Sigmoid colon (tissue), 7 donors: ENCODE measurements around the gene LCOR. TPM values are rescaled to one million over a fixed set of nuclear protein-coding genes. Genes with fewer than 3 reads are reported as not detected.

ENCODE experiments used
- DNase-seq: peaks from one replicate; pipeline ENCODE4 v3.0.0-alpha.2; 2019
- H3K27ac ChIP-seq, 4 donors: fragments of 200-600 bp; sonication (generic); one replicate each; pipeline ENCODE4 v1.5.1; 2016 to 2019; ENCODE audit warnings: mild to moderate bottlenecking in 1 of 4
- H3K27me3 ChIP-seq, 3 donors: fragments of 200-600 bp; sonication (generic); one replicate each; pipeline ENCODE4 v1.5.1; 2019; ENCODE audit warnings: mild to moderate bottlenecking in 1 of 3
- H3K36me3 ChIP-seq, 4 donors: fragments of 200-600 bp; sonication (generic); one replicate each; pipeline ENCODE4 v1.5.1; 2016 to 2019
- H3K4me1 ChIP-seq, 4 donors: fragments of 200-600 bp; sonication (generic); one replicate each; pipeline ENCODE4 v1.5.1; 2017 to 2019
- H3K4me3 ChIP-seq, 4 donors: fragments of 200-600 bp; sonication (generic); one replicate each; pipeline ENCODE4 v1.5.1; 2017 to 2019; ENCODE audit warnings: mild to moderate bottlenecking in 2 of 4, moderate library complexity in 1 of 4
- H3K9me3 ChIP-seq, 4 donors: fragments of 200-600 bp in 3 of 4; sonication (generic) in 3 of 4; one replicate each; pipeline versions ENCODE4 v1.5.1 to v1.6.1; 2013 to 2019
- EP300 ChIP-seq, 4 donors: sonication (generic); formaldehyde crosslinking; IDR thresholded peaks; one replicate each; pipeline ENCODE4 v1.6.1; 2017; ENCODE audit warnings: antibody characterized with exemption in 4 of 4
- POLR2A ChIP-seq, 2 donors: fragments of 450-650 bp; IDR thresholded peaks; one replicate each; pipeline ENCODE4 v1.6.1; 2016; ENCODE audit warnings: antibody characterized with exemption in 2 of 2, mild to moderate bottlenecking in 2 of 2, moderate library complexity in 2 of 2
- POLR2AphosphoS5 ChIP-seq, 4 donors: sonication (generic); formaldehyde crosslinking; IDR thresholded peaks; one replicate each; pipeline ENCODE4 v1.6.1; 2017; ENCODE audit warnings: antibody characterized with exemption in 4 of 4
- WGBS, 2 donors: extraction: QIAGEN DNeasy Blood & Tissue Kit; methylation state at CpG; one replicate each; pipeline ENCODE4 v1.1.7; 2013; 5-methylcytosine and 5-hydroxymethylcytosine counted together
- intact Hi-C: fragments of 100-400 bp; cut with DNase I; formaldehyde crosslinking; loops from one replicate; pipeline ENCODE4 v1.15.1; 2023
- polyA plus RNA-seq, 3 donors: library from polyadenylated mRNA; stranded (reverse); fragments of 200-250 nt; gene quantifications; one replicate each; pipeline ENCODE4 v1.2.3, GENCODE V29; 2013
- total RNA-seq, 4 donors: library from RNA; depleted of rRNA; stranded (reverse); fragments of >200 nt; gene quantifications; one replicate each; pipeline ENCODE4 v1.1.0, GENCODE V29; 2016
- TF ChIP-seq, protein P1 (sequence below), 4 experiments: fragments of 450-650 bp in 3 of 4; fragments of 200-600 bp in 1 of 4; IDR thresholded peaks; one replicate each; pipeline ENCODE4 v1.5.1; 2016 to 2019; ENCODE audit warnings: antibody characterized with exemption in 4 of 4, mild to moderate bottlenecking in 3 of 4, moderate library complexity in 2 of 4
- donor health status: healthy with polysubstance abuse.
- donor health status: Bipolar disorder and iron deficiency.
- donor health status: healthy.

Gene LCOR
- total and polyA plus RNA-seq, 7 donors = 8.4 to 270 (median 19.6) TPM

GRCh38 chr10:97013568-97013967 lies 181.5 kb downstream of the LCOR start:
- no peaks in the 10 kb centered on the region for H3K27me3 ChIP-seq
- 89 to 90% methylated on average over 8 of the region's 8 CpGs for WGBS, 2 donors
- no peak for TF ChIP-seq POLR2A (IDR thresholded peaks at IDR 0.05)
- TF ChIP-seq, protein P1, sequence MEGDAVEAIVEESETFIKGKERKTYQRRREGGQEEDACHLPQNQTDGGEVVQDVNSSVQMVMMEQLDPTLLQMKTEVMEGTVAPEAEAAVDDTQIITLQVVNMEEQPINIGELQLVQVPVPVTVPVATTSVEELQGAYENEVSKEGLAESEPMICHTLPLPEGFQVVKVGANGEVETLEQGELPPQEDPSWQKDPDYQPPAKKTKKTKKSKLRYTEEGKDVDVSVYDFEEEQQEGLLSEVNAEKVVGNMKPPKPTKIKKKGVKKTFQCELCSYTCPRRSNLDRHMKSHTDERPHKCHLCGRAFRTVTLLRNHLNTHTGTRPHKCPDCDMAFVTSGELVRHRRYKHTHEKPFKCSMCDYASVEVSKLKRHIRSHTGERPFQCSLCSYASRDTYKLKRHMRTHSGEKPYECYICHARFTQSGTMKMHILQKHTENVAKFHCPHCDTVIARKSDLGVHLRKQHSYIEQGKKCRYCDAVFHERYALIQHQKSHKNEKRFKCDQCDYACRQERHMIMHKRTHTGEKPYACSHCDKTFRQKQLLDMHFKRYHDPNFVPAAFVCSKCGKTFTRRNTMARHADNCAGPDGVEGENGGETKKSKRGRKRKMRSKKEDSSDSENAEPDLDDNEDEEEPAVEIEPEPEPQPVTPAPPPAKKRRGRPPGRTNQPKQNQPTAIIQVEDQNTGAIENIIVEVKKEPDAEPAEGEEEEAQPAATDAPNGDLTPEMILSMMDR (IDR thresholded peaks at IDR 0.05) = no peak
- no peak for TF ChIP-seq EP300 (IDR thresholded peaks at IDR 0.05)
- TF ChIP-seq POLR2AphosphoS5 (IDR thresholded peaks at IDR 0.05) = no peak
- H3K9me3 ChIP-seq = no peaks in the 10 kb centered on the region
- intact Hi-C loops = no loop called here
- no peak overlapping the region for H3K4me3 ChIP-seq
- no peaks in the 10 kb centered on the region for H3K4me1 ChIP-seq
- no peak overlapping the region for H3K27ac ChIP-seq
- DNase-seq = no peak
- H3K36me3 ChIP-seq = no peaks in the 10 kb centered on the region

- no peak overlapping the region for H3K27ac ChIP-seq
- no peak overlapping the region for H3K4me3 ChIP-seq
- H3K9me3 ChIP-seq = no peaks in the 10 kb centered on the region
- TF ChIP-seq, protein P1 (IDR thresholded peaks at IDR 0.05) = no peak
- TF ChIP-seq EP300 (IDR thresholded peaks at IDR 0.05) = no peak
- no peak for TF ChIP-seq POLR2A (IDR thresholded peaks at IDR 0.05)
- no peak for TF ChIP-seq POLR2AphosphoS5 (IDR thresholded peaks at IDR 0.05)
- H3K36me3 ChIP-seq = no peaks in the 10 kb centered on the region
- intact Hi-C loops = no loop called here
- no peaks in the 10 kb centered on the region for H3K4me1 ChIP-seq
- H3K27me3 ChIP-seq = no peaks in the 10 kb centered on the region
- WGBS, 2 donors = 92 to 94% methylated on average over 8 of the region's 8 CpGs
- DNase-seq = no peak
These were observed 181.9 kb downstream of the LCOR start for GRCh38 chr10:97013983-97014382.

DNA sequence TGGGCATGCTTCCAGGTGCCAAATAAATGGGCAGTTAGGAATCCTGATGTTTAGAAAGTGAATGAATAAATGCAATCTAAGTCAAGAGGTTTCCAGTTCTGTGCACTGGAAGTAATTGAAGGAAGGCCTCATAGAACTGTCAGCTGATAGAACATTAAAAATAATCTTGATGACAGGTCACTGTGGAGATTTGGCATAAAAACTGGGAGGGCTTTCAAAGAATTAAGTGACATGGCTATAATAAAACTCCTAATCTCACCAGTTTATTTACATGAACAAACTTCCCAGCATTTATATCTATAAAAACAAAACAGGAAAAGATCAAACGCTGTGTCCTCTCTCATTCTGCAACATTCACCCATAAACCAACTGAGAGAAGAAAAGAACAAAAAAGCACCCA lies 183.1 kb downstream of the LCOR start:
- no peak overlapping the region for H3K4me3 ChIP-seq
- intact Hi-C loops = no loop called here
- no peak overlapping the region for H3K27ac ChIP-seq
- H3K9me3 ChIP-seq = no peaks in the 10 kb centered on the region
- H3K36me3 ChIP-seq = no peaks in the 10 kb centered on the region
- WGBS, 2 donors = 18 to 58% methylated on average over 1 of the region's 1 CpG
- no peaks in the 10 kb centered on the region for H3K27me3 ChIP-seq
- TF ChIP-seq POLR2A (IDR thresholded peaks at IDR 0.05) (no peak), POLR2AphosphoS5 (IDR thresholded peaks at IDR 0.05) (no peak), EP300 (IDR thresholded peaks at IDR 0.05) (no peak)
- TF ChIP-seq, protein P1 (IDR thresholded peaks at IDR 0.05) = no peak
- no peak for DNase-seq
- H3K4me1 ChIP-seq = peaks cover 0 to 6% (median 2%) of the 10 kb centered on the region in 4 donors

DNA sequence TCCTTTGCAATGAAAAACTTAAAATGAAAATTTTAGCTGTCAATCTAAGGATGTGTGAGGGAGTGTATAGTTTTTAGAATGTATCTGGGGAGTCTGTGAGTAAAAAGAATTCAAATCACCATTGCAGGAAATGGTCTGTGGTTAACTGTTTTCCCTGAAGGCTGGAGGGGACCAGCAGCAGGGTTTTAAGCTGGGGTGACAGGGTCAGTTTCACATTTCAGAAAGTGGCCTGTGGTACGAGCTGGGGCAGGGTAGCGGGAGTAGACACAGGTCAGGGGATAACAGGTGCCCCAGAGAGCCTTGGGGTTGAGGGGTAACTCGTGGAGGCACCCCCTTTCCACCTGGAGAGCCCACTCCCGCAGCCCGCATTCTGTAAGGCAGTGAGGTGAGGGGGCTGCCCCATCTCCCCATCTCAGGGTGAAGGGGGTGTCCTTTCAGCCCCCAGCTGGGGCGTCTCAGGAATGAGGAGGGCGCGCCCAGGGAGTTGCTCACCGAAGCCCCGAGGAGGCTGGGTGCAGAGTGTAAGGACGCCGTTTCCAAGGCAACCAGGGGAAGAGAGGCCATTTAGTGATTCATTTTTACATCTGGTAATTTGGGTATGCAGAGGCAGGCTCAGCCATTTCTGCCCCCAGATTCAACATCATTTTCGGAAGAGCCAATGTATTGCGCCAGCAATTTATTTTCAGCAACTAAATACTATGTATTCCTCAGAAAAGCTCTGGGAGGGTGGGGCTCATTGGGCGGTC lies 184.8 kb downstream of the LCOR start:
- TF ChIP-seq POLR2A (IDR thresholded peaks at IDR 0.05) (no peak), EP300 (IDR thresholded peaks at IDR 0.05) (no peak), POLR2AphosphoS5 (IDR thresholded peaks at IDR 0.05) (no peak)
- TF ChIP-seq, protein P1 (IDR thresholded peaks at IDR 0.05) = no peak
- intact Hi-C loops = no loop called here
- WGBS, 2 donors = 68 to 80% methylated on average over 15 of the region's 15 CpGs
- H3K4me3 ChIP-seq = no peak overlapping the region
- H3K27ac ChIP-seq = no peak overlapping the region
- H3K27me3 ChIP-seq = no peaks in the 10 kb centered on the region
- DNase-seq = no peak
- no peaks in the 10 kb centered on the region for H3K36me3 ChIP-seq
- H3K4me1 ChIP-seq = peaks cover 0 to 19% (median 17%) of the 10 kb centered on the region in 4 donors
- H3K9me3 ChIP-seq = no peaks in the 10 kb centered on the region
